GM21576 (cell line): ENCODE data around the gene FBLIM1.

Source experiments
- ATAC-seq: cut with Tn5 transposase; IDR thresholded peaks from one replicate; pipeline ENCODE4 v1.9.1; 2021; ENCODE audit warnings: mild to moderate bottlenecking, moderate library complexity; ENCODE audit not compliant: unreplicated experiment

The FBLIM1 gene

DNA sequence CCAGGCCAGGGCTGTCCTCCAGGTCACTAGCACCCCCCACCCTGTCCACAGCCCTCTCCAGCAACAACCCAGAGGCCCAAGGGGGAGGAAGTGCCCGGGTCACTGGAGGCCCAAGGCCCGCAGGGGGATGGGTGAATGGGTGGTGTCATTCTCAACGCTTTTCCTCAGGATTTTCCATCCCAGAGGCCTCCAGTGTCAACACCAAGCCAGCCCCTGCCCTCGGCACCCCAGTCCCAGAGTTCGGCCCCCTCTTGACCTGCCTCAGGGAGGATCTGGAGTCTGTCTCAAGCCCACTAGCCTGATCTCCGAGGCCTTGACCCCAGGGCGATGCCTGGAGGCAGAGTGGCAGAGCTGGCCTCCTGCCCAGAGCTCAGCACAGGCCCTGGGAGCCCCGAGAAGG lies 11.2 kb upstream of the FBLIM1 start:
- ATAC-seq, result no peak

DNA sequence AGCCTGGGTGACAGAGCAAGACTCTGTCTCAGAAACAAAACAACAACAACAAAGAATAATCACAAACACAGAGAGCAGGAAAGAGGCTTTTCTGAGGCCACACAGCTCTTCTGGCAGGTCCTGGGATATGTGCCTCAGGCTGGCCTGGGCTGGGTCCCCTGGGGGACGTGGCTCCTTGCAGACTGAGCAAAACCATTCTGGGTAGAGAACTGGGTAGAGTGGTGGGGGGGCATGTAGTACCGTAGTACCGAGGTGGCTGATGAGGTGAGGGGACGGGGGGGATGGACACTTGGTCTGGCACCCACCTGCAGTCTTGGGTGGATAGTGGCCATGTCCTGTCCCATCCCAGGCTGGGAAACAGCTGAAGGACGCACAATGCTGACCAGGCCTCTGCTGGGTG lies 10.3 kb upstream of the FBLIM1 start:
- ATAC-seq, result no peak

DNA sequence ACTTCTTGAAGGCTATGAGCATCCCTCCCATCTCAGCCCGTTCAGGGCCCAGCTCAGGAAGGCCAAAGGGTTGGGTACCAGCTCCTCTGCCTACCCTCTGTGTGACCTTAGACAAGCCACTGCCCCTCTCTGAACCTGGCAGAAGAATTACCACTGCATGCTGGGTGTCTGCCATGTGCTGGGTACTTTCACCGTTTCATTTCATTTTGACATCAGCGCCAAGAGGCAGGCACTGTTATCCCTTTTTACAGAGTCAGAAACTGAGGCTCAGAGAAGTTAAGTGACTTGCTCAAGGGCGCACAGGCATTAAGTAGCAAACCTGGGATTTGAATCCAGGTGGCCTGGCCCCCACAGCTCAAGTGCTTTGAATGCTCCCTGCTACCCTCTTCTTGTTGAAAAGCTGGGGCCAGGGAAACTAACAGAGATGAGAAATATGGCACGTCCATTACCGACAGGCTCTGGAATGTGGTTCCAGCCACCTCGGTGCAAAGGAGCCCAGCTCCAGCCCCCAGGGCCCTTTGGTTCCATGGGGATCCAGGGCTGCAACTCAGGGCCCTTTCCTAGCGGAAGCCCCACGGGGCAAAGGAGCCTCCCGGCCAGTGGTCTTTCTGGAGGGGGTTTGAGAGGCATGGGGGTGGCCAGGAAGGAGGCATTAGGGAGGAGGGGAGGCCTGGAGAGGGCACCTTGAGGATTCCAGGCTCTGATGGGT lies 9.8 kb upstream of the FBLIM1 start:
- no peak for ATAC-seq

DNA sequence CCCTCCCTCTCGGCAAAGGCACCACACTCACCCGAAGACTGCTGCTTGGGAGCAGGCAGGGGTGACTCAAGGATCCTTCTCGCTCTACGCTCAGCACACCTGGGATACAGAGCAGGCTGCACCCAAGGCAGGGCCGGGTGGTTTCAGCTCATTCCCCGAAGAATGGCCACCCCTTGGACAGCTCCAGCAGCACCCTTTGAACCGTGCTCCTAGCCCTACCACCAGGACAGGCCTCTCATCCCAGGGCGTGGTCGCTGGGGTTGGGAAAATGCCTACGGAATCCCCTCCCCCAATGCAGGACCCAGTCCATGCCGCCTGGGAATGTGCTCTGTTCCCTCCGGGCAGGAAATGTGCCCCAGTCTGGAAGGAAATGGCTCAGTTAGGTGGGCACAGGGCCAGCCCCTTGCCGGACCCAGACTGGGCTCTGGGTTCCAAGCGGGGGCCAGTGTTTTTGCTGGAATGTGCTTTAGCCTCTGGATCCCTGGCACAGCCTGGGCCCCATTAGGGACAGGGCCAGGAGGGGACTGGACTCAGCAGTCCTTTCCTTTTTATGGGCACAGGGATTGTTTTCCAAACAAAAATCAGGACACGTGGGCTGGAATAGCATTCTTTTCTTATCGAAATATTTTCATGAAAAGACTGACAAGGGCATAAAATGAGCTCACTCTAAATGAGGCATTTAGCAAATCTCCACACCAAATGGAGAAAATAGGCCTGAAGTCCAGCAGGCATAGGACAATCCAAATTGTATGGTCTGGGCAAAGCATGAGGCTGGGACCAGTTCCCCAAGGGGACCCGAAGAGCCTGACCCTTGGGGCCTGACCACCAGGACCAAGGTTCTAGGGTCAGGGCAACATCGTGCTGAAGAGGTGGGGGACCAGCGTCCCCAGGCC lies 8.9 kb upstream of the FBLIM1 start:
- no peak for ATAC-seq

DNA sequence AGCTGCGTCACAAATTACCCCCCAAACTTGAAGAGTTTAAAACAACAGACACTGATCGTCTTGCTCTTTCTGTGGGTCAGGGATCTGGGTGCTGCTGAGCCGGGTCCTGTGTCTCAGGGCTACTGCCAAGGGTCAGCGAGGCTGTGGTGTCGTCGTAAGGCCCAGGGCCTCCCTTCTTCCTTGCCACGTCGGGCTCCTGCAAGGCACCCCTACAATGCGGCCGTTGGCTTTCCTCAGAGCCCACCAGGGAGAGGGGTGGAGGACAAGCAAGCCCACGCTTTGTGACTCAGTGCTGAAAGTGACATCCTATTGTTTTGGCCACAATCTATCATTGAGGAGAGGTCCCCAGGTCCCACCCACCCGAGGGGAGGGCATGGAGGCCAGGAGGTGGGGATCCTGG lies 7.7 kb upstream of the FBLIM1 start:
- no peak for ATAC-seq

DNA sequence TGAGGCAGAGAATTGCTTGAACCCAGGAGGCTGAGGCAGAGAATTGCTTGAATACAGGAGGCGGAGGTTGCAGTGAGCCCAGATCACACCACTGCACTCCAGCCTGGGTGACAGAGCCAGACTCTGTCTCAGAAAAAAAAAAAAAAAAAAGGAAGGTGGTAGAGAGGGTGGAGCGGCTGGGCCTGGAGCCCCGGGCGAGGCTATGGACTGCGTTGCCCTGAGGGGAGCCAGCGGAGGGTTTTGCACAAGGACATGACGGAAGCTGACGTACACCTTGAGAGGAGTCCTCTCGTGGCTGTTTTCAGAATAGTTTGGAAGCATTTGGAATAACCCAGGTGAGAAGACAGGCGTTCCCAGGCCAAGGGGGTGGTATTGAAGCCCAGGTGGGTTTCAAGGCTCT lies 6.9 kb upstream of the FBLIM1 start:
- ATAC-seq, result no peak

DNA sequence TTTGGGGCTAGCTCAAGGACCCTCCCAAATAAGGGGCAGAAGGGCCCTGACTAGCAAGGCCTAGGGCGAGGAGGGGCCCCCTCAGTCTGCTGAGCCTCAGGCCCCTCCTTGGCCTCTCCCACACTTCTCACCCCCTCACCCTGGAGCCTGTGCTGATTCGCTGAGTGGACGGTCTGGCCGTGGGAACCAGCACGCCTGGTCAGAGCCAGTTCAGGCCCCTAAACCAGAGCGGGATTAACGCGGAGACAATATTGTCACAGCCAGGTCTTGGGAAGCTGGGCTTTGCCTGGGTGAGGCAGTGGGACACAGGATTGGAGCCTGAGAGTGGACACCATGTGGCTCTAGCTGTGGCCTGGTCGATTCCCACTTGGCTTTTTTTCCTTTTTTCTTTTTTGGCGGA lies 4.8 kb upstream of the FBLIM1 start:
- ATAC-seq, result no peak

DNA sequence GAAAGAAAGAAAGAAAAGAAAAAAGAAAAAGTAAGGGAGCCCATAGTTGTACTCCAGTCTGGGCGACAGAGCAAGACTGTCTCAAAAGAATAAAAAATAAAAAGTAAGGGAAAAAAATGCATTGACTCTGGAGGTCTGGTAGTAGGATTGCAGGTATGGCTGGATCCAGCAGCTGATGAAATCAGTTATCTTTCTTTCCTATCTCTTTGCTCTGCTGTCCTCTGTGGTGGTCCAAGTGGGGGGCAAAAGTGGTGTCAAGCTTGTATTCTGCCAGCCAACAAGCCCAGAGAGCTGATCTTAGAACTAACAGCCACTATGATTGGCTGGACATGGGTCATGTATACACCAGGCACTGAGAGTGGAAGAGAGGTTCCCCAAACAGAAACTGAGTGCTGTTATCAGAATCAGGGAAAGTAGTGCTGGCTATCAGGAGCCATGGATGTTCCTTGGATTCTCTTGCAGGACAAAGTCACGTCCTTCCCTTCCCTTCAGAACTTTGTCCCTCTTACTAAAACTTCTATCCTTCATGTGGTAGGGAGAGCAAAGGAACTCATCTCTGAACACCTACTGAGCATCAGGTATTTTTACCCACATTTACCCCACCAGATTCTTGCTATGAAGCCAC lies 3.5 kb upstream of the FBLIM1 start:
- no peak for ATAC-seq

DNA sequence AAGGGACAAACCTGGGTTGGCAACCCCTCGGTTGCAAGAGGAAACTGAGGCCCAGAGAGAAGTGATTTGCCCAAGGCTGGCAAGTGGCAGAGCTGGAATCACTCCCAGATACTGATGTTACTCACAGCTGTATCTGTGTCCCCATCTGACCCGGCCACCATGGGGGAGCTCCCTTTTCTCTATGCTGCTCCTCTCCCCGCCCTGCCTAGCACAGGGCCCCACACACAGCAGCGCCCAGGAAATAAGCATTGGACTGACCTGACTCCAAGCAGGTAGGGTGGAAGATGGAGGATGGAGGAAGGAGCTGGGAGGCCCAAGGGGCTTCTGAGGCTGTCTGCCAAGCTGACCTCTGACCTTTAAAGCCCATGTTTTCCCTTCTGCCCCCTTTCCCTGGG lies 3.0 kb upstream of the FBLIM1 start:
- no peak for ATAC-seq

DNA sequence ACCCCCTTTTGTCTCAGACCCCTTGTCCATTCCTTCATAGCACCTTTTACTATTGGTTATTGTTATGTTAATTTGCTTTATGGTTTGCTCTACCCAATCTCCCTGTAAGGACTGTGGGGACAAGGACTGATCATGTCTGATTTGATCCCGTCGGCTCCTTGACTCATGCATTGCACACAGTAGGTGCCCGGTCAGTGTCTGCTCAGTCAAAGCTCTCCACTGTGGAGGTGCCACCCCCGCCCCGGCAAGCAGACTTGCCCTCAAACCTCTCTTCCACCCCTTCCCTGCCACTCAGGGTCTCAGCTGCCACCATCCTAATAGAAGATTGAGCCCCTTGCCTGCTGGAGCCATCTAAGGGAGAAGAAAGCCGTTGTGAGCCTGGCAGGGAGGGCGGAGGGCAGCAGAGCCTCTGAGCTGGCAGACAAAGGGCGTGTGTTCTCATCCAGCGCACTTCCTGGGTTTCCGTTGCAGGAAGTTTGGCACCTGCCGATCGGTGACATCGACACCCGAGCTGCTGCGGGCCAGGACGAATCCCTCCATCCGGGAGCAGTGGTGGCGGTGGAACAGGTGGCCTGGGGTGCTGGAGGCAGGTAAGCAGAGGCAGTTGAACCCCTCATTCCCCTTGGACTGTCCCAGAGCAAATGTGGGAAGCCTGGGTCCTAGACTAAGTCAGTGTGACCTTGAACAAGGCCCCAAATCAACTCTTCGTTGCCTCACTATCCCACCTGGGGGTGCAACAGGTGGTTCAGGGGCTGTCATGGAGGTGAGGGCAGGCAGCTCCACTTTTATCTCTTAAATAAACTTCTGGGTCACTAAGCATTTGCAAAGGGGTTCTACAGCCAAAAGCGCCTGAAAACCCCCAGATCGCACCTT lies 2.2 kb upstream of the FBLIM1 start:
- no peak for ATAC-seq

DNA sequence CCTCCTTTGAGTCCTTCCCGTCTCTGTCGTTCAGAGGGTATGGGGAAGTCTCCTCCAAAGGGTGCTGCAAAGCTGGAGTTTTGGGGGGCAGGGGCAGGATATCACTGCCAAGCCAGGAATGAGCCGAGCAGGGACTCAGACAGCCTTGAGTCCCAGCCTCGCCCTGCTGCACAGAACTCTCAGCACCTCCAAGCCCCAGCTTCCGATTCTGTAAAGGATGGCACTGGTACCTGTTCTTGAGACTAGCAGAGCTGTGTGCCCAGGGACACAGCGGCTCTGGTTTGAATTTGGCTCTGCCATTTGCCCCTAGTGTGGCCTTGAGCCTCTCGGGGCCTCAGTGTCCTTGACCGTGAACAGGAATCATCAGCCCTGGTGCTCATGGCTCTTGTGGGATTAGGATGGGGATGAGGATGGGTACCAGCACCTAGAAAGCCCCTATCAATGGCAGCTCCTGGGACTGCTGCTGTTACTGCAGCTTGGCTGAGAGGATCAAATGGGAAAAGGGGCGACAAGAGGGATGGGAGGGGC lies 1.5 kb upstream of the FBLIM1 start:
- ATAC-seq, result no peak

DNA sequence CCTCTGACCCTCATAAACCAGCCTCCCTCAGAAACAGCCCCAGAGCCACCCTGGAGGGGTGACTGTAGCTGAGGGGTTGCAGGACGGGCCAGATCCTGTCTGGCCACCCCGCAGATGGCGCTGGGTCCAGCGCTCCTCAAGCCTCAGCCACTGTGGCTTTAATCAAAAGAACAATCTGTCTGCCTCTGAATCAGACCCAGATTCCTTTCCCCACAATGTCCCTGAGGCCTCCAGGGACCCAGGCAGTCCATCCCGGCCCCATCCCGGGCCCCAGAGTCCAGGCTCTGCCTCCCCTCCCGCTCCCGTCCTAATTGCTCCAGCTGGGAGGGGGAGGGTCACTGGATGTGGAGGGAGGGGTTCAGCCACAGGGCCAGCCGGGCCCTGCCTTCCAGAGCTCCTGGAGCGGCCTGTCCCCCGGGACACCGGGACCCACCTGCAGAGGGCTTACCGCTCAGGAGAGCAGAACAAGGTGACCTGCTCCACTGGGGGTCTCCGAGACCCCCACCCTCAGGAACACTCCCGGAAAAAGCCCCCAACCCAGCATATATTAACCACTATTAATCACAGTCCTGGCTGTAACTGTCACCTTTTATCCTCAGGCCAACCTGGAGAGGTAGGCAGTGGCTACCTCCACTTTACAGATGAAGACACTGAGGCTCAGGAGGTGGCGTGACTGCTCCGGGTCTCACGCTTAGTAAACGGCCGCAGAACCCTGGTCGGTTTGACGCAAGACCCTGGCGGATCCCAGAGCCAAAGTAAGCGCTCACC lies 836 bp upstream of the FBLIM1 start:
- ATAC-seq, result no peak

DNA sequence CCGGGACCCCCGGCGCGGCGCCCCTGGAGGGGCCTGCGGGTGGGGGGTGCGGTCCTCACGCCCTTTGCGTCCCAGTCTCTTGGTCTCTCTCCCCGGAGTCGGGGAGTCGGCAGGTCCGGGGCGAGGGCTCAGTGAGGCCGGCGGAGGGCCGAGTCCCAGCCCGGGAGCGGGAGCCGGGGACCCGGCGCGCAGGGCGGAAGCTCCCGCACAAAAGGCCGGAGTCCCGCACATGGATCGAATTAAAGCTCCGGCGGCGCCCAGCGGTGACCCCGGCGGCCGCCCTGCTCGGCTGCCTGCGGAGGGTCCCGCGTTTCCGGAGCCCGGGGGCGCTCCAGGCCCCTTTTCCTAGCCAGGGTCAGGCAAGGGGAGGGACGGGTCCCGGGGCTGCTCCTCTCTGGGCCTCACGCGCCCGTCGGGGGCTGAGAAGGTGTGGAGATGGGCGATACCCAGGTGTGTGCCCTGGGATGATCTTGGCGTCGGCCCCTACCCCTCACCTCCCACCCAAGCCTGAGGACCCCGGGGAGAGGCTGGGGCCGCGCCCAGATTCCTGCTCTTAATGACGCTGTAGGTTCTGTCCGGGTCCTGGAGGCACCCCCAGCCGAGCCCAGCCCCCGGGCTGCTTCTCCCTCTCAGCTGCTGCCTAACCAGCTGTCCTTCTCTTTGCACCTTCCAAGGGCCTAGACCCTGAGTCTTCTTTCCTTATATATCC lies 512 bp downstream of the FBLIM1 start:
- ATAC-seq, result no peak

GRCh38 chr1:15760520-15761211 lies 2.1 kb downstream of the FBLIM1 start:
- ATAC-seq, result no peak

DNA sequence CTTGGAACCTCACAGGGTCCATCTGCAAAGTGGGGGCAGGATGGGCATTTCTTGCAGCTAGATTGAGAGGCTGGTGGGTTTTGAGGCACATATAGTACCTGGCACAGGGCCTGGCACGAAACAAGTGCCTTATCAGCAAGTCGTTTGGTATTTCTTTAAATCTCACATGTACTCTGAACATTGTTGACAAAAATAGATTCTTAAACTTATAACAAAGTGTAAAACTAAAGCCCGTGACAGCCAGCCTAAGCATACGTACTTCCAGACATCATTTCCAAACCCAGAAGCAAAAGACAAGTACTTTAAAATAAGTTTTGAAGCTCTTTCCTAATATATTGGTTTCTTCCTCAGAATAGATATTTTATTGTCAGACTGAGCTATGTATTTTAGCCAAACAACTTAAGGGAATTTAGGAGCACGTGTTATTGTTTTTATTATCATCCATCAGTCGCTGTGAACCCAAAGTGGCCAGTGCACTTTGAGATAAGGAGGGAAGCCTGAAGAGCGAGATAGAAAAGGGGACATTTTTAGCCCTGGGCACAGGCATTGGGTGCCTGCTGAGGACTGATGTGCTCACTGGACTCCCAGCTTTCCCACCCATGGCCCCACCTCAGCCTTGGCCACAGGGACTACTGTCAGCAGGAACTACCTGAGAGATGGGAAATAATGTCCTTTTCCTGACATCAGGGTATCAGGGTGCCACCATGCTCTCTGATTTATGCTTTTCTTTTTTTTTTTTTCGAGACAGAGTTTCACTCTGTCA lies 3.0 kb downstream of the FBLIM1 start:
- ATAC-seq, result no peak

GRCh38 chr1:15762546-15762945 lies 4.0 kb downstream of the FBLIM1 start:
- no peak for ATAC-seq

- no peak for ATAC-seq
These were observed 5.7 kb downstream of the FBLIM1 start for GRCh38 chr1:15764269-15764764.

GRCh38 chr1:15764890-15765289 lies 6.3 kb downstream of the FBLIM1 start:
- no peak for ATAC-seq
